CD14-positive monocyte (primary cell): ENCODE results near the gene GNPTG. TPM values are rescaled to one million over a fixed set of nuclear protein-coding genes. Genes with fewer than 3 reads are reported as not detected.

Experiments
- DNase-seq, 3 donors: peaks; one replicate each; pipeline ENCODE4 v3.0.0-alpha.2; 2011 to 2022
- H2AFZ ChIP-seq: 2 replicates; pipeline ENCODE4 v1.6.0; 2012; ENCODE audit warnings: mild to moderate bottlenecking, low read depth, low read length, inconsistent platforms; ENCODE audit not compliant: insufficient read depth, poor library complexity, severe bottlenecking
- H3K27ac ChIP-seq, 2 donors: 1 replicate in 1 of 2; 2 replicates in 1 of 2; pipeline ENCODE4 v1.5.1; 2012 to 2013; ENCODE audit warnings: low read length in 2 of 2, control low read depth in 1 of 2, inconsistent platforms in 1 of 2, low read depth in 1 of 2, mild to moderate bottlenecking in 1 of 2
- H3K27me3 ChIP-seq, 2 donors: one replicate each; pipeline versions ENCODE4 v1.6.0 to v1.6.1; 2011 to 2013; ENCODE audit warnings: low read length in 2 of 2; ENCODE audit not compliant: control insufficient read depth in 2 of 2, insufficient read depth in 2 of 2
- H3K36me3 ChIP-seq, 2 donors: replicated peaks in 1 of 2; 1 replicate in 1 of 2; 2 replicates in 1 of 2; pipeline versions ENCODE4 v1.5.1 to v1.6.1; 2012 to 2013; ENCODE audit warnings: low read length in 2 of 2, control low read depth in 1 of 2, inconsistent platforms in 1 of 2, mild to moderate bottlenecking in 1 of 2; ENCODE audit not compliant: insufficient read depth in 2 of 2, control insufficient read depth in 1 of 2
- H3K4me1 ChIP-seq, 2 donors: 1 replicate in 1 of 2; 2 replicates in 1 of 2; pipeline versions ENCODE4 v1.5.1 to v1.6.1; 2012 to 2013; ENCODE audit warnings: low read length in 2 of 2, control low read depth in 1 of 2, inconsistent platforms in 1 of 2, mild to moderate bottlenecking in 1 of 2, moderate library complexity in 1 of 2; ENCODE audit not compliant: insufficient read depth in 2 of 2, control insufficient read depth in 1 of 2
- H3K4me2 ChIP-seq: replicated peaks from 2 replicates; pipeline ENCODE3; 2012; ENCODE audit warnings: low read length, moderate library complexity, mild to moderate bottlenecking; ENCODE audit not compliant: poor library complexity, severe bottlenecking; ENCODE audit errors: extremely low read depth
- H3K4me3 ChIP-seq, 3 experiments: fragments of 200-600 bp in 1 of 3; sonication (generic) in 1 of 3; replicated peaks in 1 of 3; 1 replicate in 2 of 3; 2 replicates in 1 of 3; pipeline ENCODE4 v1.5.1; 2011 to 2013; ENCODE audit warnings: low read length in 3 of 3, mild to moderate bottlenecking in 3 of 3, control low read depth in 2 of 3, low read depth in 2 of 3, inconsistent platforms in 1 of 3, moderate library complexity in 1 of 3
- H3K79me2 ChIP-seq: 2 replicates; pipeline ENCODE4 v1.6.0; 2012; ENCODE audit warnings: mild to moderate bottlenecking, control low read depth, inconsistent platforms, low read length, moderate library complexity; ENCODE audit not compliant: insufficient read depth
- H3K9ac ChIP-seq: 2 replicates; pipeline ENCODE4 v1.6.0; 2017; ENCODE audit warnings: low read length, mild to moderate bottlenecking; ENCODE audit not compliant: insufficient read depth, poor library complexity, severe bottlenecking
- H3K9me3 ChIP-seq, 2 donors: replicated peaks in 1 of 2; 1 replicate in 1 of 2; 2 replicates in 1 of 2; pipeline versions ENCODE4 v1.5.1 to v1.6.1; 2012 to 2013; ENCODE audit warnings: low read length in 2 of 2, control low read depth in 1 of 2; ENCODE audit not compliant: control insufficient read depth in 1 of 2, insufficient read depth in 1 of 2
- H4K20me1 ChIP-seq: 2 replicates; pipeline ENCODE4 v1.6.0; 2012; ENCODE audit warnings: mild to moderate bottlenecking, low read length, control low read depth, moderate library complexity; ENCODE audit not compliant: insufficient read depth
- H3K27ac Mint-ChIP-seq, 7 donors: one replicate each; pipeline ENCODE4 v1.8.0; 2020; ENCODE audit warnings: mild to moderate bottlenecking in 7 of 7, mixed read lengths in 7 of 7, moderate library complexity in 6 of 7, inconsistent platforms in 2 of 7
- H3K27me3 Mint-ChIP-seq, 3 donors: one replicate each; pipeline ENCODE4 v1.8.0; 2021 to 2022; ENCODE audit warnings: low read depth in 3 of 3, mild to moderate bottlenecking in 3 of 3, mixed read lengths in 3 of 3, moderate library complexity in 3 of 3, inconsistent platforms in 1 of 3
- H3K36me3 Mint-ChIP-seq, 2 donors: one replicate each; pipeline ENCODE4 v1.8.0; 2020; ENCODE audit warnings: mixed read lengths in 2 of 2, inconsistent platforms in 1 of 2, mild to moderate bottlenecking in 1 of 2
- H3K4me1 Mint-ChIP-seq: one replicate; pipeline ENCODE4 v1.8.0; 2020; ENCODE audit warnings: mild to moderate bottlenecking, mixed read lengths
- H3K4me3 Mint-ChIP-seq, 2 donors: one replicate each; pipeline ENCODE4 v1.8.0; 2020; ENCODE audit warnings: mild to moderate bottlenecking in 2 of 2, mixed read lengths in 2 of 2, moderate library complexity in 1 of 2
- H3K9me3 Mint-ChIP-seq, 7 donors: one replicate each; pipeline ENCODE4 v1.8.0; 2020 to 2022; ENCODE audit warnings: mixed read lengths in 7 of 7, mild to moderate bottlenecking in 6 of 7, moderate library complexity in 6 of 7, inconsistent platforms in 2 of 7
- CTCF ChIP-seq: fragments of 200-600 bp; IDR thresholded peaks from one replicate; pipeline ENCODE4 v1.8.0; 2022; ENCODE audit warnings: antibody characterized with exemption, mild to moderate bottlenecking
- WGBS: methylation state at CpG from one replicate; pipeline ENCODE4 v1.1.5; 2013; ENCODE audit warnings: missing lambda C conversion rate; ENCODE audit not compliant: insufficient coverage; 5-methylcytosine and 5-hydroxymethylcytosine counted together
- intact Hi-C, 2 donors: fragments of 100-400 bp; cut with micrococcal nuclease; formaldehyde crosslinking; loops; one replicate each; pipeline versions ENCODE4 v1.15.0 to v1.15.1; 2023
- polyA plus RNA-seq, 3 donors: library from polyadenylated mRNA; depleted of rRNA in 1 of 3; unstranded in 2 of 3; stranded (reverse) in 1 of 3; fragments of 300-500 nt in 2 of 3; fragments of >200 nt in 1 of 3; fragmentation: Illumina TruSeq in 2 of 3; gene quantifications; 1 replicate in 2 of 3; 2 replicates in 1 of 3; pipeline ENCODE4 v1.2.3, GENCODE V29; 2012 to 2021

The GNPTG gene
- polyA plus RNA-seq, 3 donors: 74.7 to 130 (median 82.5) TPM

GRCh38 chr16:1325261-1325660, 26.5 kb upstream of the GNPTG start:
- no peak overlapping the region for H3K4me2 ChIP-seq
- TF ChIP-seq CTCF: no peak
- no peak overlapping the region for H2AFZ ChIP-seq
- no peak overlapping the region for H3K27ac ChIP-seq
- H3K36me3 ChIP-seq: peaks cover 39 to 49% of the 10 kb centered on the region in 2 donors
- H3K9ac ChIP-seq: no peak overlapping the region
- H3K9me3 ChIP-seq: peaks cover 0 to 1% of the 10 kb centered on the region in 2 donors
- peaks cover 0 to 4% (median 1%) of the 10 kb centered on the region in 7 donors for H3K9me3 Mint-ChIP-seq
- peaks cover 1 to 3% (median 3%) of the 10 kb centered on the region in 3 donors for H3K27me3 Mint-ChIP-seq
- no peaks in the 10 kb centered on the region for H3K27me3 ChIP-seq
- H3K4me1 ChIP-seq: no peaks in the 10 kb centered on the region
- peaks cover 29 to 53% of the 10 kb centered on the region in 2 donors for H3K36me3 Mint-ChIP-seq
- no peak overlapping the region for H3K4me3 Mint-ChIP-seq
- no peak for DNase-seq
- peaks cover 66% of the 10 kb centered on the region for H4K20me1 ChIP-seq
- H3K4me1 Mint-ChIP-seq: no peaks in the 10 kb centered on the region
- no peak overlapping the region for H3K27ac Mint-ChIP-seq
- WGBS: 94% methylated on average over 11 of the region's 15 CpGs
- H3K79me2 ChIP-seq: no peaks in the 10 kb centered on the region
- no peak overlapping the region for H3K4me3 ChIP-seq
- intact Hi-C loops: no loop called here

- Histone ChIP-seq H3K36me3 (peaks cover 33 to 43% of the 10 kb centered on the region in 2 donors), H3K4me1 (no peaks in the 10 kb centered on the region), H3K4me2 (no peak overlapping the region), H3K27ac (no peak overlapping the region), H4K20me1 (peaks cover 61% of the 10 kb centered on the region), H3K4me3 (no peak overlapping the region), H3K27me3 (peaks cover 0 to under 1% of the 10 kb centered on the region in 2 donors), H3K9ac (no peak overlapping the region), H3K79me2 (no peaks in the 10 kb centered on the region), H3K9me3 (peaks cover 0 to 5% of the 10 kb centered on the region in 2 donors), H2AFZ (no peak overlapping the region)
- Mint-ChIP-seq H3K27me3 (peaks cover 3 to 9% (median 7%) of the 10 kb centered on the region in 3 donors), H3K4me3 (no peak overlapping the region), H3K27ac (no peak overlapping the region), H3K9me3 (peaks cover 0 to 10% (median 6%) of the 10 kb centered on the region in 7 donors), H3K4me1 (no peaks in the 10 kb centered on the region), H3K36me3 (peaks cover 25 to 49% of the 10 kb centered on the region in 2 donors)
- 87% methylated on average over 20 of the region's 20 CpGs for WGBS
- intact Hi-C loops: no loop called here
- DNase-seq: no peak
- TF ChIP-seq CTCF: no peak
These were observed 25.9 kb upstream of the GNPTG start for GRCh38 chr16:1325673-1326371.
